NCI-H1092 treated with DMSO at 0.1 percent for 48 hours (cell line): Measurements from ENCODE around the gene TADA1.
"Not testable (repeated sequence)": the region's sequence is repeated elsewhere in the genome, so short reads cannot be mapped to it uniquely, and the experiment has no call there.

Experiments
- DNase-seq: peaks from one replicate; lab custom pipeline; 2025; lab: John Stamatoyannopoulos, UW

Gene TADA1

GRCh38 chr1:166843769-166844596 lies 32.1 kb downstream of the TADA1 start:
- no peak for DNase-seq

GRCh38 chr1:166843322-166843721 lies 32.7 kb downstream of the TADA1 start:
- DNase-seq: no peak

- DNase-seq: no peak
Measured at GRCh38 chr1:166840309-166841274, 35.5 kb downstream of the TADA1 start.

GRCh38 chr1:166839600-166840308 lies 36.3 kb downstream of the TADA1 start:
- peak; percentile 58 for DNase-seq

- DNase-seq: peak; percentile 92
Measured at GRCh38 chr1:166838766-166839599, 37.1 kb downstream of the TADA1 start, which contains the start of gene POGK. POGK (plus strand) TSS chr1:166839475; CDS start chr1:166840957, 1,482 bp downstream.

- no peak for DNase-seq
Measured at GRCh38 chr1:166836733-166837132, 39.3 kb downstream of the TADA1 start.

GRCh38 chr1:166829762-166830161 lies 46.3 kb downstream of the TADA1 start:
- not testable (repeated sequence) for DNase-seq

- DNase-seq: no peak
Measured at GRCh38 chr1:166827426-166827825, 48.6 kb downstream of the TADA1 start.

- no peak for DNase-seq
Measured at GRCh38 chr1:166822385-166822784, 53.7 kb downstream of the TADA1 start.

- DNase-seq: no peak
Measured at GRCh38 chr1:166819974-166820373, 56.1 kb downstream of the TADA1 start.

- DNase-seq: no peak
Measured at GRCh38 chr1:166814611-166815010, 61.5 kb downstream of the TADA1 start.

GRCh38 chr1:166813508-166814223 lies 62.4 kb downstream of the TADA1 start:
- no peak for DNase-seq

GRCh38 chr1:166811691-166812090 lies 64.4 kb downstream of the TADA1 start:
- DNase-seq: no peak

- DNase-seq: no peak
Measured at GRCh38 chr1:166808952-166809351, 67.1 kb downstream of the TADA1 start.
